Thyroid gland (tissue), 4 donors: ENCODE results near the gene PRRG2.

Experiments used
- POLR2A ChIP-seq, 2 donors: fragments of 450-650 bp; IDR thresholded peaks; one replicate each; pipeline ENCODE4 v1.6.1; 2017; ENCODE audit warnings: antibody characterized with exemption in 2 of 2, mild to moderate bottlenecking in 2 of 2, moderate library complexity in 1 of 2
- TF ChIP-seq, protein P1 (sequence below), 6 experiments: fragments of 200-600 bp in 3 of 6; fragments of 450-650 bp in 3 of 6; sonication (generic) in 3 of 6; IDR thresholded peaks; one replicate each; pipeline ENCODE4 v1.5.1; 2016 to 2019; ENCODE audit warnings: antibody characterized with exemption in 6 of 6, mild to moderate bottlenecking in 2 of 6, inconsistent platforms in 1 of 6, moderate library complexity in 1 of 6

DNA sequence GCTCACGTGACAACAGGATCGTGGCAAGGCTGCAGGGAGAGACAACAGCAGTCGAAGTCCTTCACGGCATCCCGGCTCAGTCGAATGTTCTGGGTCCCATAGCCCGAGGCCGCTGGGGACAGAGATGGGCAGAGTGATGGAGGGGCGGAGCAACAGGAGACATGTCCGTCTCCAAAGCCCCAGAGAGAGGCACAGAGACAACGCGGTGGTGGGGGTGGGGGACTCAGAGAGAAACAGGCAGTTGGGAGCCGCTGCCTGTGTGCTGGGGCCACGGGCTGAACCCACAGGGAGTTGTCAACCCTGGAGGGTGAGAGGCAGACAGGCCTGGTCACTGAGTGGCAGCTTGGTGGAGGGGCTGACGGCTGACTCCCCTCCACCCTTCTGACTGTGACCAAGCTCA lies 21.2 kb upstream of the PRRG2 start:
- TF ChIP-seq, protein P1, sequence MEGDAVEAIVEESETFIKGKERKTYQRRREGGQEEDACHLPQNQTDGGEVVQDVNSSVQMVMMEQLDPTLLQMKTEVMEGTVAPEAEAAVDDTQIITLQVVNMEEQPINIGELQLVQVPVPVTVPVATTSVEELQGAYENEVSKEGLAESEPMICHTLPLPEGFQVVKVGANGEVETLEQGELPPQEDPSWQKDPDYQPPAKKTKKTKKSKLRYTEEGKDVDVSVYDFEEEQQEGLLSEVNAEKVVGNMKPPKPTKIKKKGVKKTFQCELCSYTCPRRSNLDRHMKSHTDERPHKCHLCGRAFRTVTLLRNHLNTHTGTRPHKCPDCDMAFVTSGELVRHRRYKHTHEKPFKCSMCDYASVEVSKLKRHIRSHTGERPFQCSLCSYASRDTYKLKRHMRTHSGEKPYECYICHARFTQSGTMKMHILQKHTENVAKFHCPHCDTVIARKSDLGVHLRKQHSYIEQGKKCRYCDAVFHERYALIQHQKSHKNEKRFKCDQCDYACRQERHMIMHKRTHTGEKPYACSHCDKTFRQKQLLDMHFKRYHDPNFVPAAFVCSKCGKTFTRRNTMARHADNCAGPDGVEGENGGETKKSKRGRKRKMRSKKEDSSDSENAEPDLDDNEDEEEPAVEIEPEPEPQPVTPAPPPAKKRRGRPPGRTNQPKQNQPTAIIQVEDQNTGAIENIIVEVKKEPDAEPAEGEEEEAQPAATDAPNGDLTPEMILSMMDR (IDR thresholded peaks at IDR 0.05): no peak
- TF ChIP-seq POLR2A (IDR thresholded peaks at IDR 0.05): no peak
